Skeletal muscle tissue (tissue), 4 donors: ENCODE data around the gene IZUMO4. TPM values are rescaled to one million over a fixed set of nuclear protein-coding genes. Genes with fewer than 3 reads are reported as not detected.

ENCODE experiments used
- H3K27ac ChIP-seq: one replicate; pipeline ENCODE4 v1.7.0; 2013; ENCODE audit warnings: mild to moderate bottlenecking, low read depth, low read length, inconsistent platforms
- H3K27me3 ChIP-seq, 3 donors: one replicate each; pipeline ENCODE4 v1.7.0; 2013; ENCODE audit warnings: low read length in 3 of 3; ENCODE audit not compliant: control insufficient read depth in 3 of 3, insufficient read depth in 3 of 3
- H3K36me3 ChIP-seq, 3 donors: one replicate each; pipeline ENCODE4 v1.7.0; 2013; ENCODE audit warnings: low read length in 3 of 3; ENCODE audit not compliant: control insufficient read depth in 3 of 3, insufficient read depth in 3 of 3
- H3K4me1 ChIP-seq, 3 donors: one replicate each; pipeline ENCODE4 v1.7.0; 2013; ENCODE audit warnings: low read length in 3 of 3, mild to moderate bottlenecking in 3 of 3; ENCODE audit not compliant: control insufficient read depth in 3 of 3, insufficient read depth in 3 of 3
- H3K4me3 ChIP-seq, 3 donors: one replicate each; pipeline ENCODE4 v1.7.0; 2013; ENCODE audit warnings: low read length in 3 of 3
- H3K9ac ChIP-seq, 3 donors: one replicate each; pipeline ENCODE4 v1.7.0; 2013; ENCODE audit warnings: low read length in 3 of 3, mild to moderate bottlenecking in 3 of 3, moderate library complexity in 2 of 3, low read depth in 1 of 3
- H3K9me3 ChIP-seq, 3 donors: one replicate each; pipeline ENCODE4 v1.7.0; 2013; ENCODE audit warnings: low read length in 3 of 3; ENCODE audit not compliant: control insufficient read depth in 3 of 3
- total RNA-seq: library from RNA; depleted of rRNA; stranded (reverse); fragments of >200 nt; gene quantifications from one replicate; pipeline ENCODE4 v1.2.3, GENCODE V29; 2014
- donor health status: Osteomylitis.

The IZUMO4 gene
- total RNA-seq, 1 donor from 2014 or later = 2.1 TPM

DNA sequence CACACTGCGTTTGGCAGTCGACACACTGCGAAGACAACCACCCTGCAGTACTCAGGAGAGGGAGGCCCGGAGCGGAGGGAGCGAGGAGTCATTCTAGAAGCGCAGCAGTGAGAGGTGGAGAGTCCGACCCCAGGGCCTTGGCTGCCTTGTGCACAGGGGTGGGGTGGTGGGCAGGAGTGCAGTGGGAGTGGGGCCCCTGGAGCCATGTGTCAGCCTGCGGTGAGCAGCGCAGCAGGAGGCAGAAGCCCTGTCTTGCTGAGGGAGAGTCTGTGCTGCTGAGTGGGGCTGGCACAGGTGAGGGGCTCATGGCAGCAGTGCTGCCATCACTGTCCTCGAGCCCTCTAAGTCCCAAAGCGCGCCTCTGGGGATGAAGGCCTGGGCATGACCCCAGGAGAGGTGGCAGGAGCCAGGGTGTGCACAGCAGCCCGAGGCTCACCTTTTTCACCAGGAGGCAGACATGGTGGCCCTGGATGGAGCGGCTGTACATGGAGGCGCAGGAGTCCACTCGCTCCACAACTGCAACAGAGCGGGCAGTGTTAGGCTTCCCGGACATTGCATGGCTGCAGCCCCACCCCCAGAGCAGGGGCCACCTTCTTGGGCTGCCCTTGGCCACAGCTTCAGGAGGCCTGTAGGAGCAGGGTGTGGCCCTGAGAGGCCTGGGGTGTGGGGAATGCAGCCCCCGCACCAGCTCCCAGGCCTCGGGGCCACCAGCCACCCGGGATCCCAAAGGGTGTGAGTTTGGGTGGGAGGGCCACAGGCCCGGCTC lies 11.7 kb downstream of the IZUMO4 start:
- H3K4me1 ChIP-seq = no peaks in the 10 kb centered on the region
- no peaks in the 10 kb centered on the region for H3K9me3 ChIP-seq
- peaks cover 57 to 64% (median 64%) of the 10 kb centered on the region in 3 donors for H3K36me3 ChIP-seq
- no peak overlapping the region for H3K27ac ChIP-seq
- H3K27me3 ChIP-seq = no peaks in the 10 kb centered on the region
- H3K4me3 ChIP-seq = no peak overlapping the region
- no peak overlapping the region for H3K9ac ChIP-seq

DNA sequence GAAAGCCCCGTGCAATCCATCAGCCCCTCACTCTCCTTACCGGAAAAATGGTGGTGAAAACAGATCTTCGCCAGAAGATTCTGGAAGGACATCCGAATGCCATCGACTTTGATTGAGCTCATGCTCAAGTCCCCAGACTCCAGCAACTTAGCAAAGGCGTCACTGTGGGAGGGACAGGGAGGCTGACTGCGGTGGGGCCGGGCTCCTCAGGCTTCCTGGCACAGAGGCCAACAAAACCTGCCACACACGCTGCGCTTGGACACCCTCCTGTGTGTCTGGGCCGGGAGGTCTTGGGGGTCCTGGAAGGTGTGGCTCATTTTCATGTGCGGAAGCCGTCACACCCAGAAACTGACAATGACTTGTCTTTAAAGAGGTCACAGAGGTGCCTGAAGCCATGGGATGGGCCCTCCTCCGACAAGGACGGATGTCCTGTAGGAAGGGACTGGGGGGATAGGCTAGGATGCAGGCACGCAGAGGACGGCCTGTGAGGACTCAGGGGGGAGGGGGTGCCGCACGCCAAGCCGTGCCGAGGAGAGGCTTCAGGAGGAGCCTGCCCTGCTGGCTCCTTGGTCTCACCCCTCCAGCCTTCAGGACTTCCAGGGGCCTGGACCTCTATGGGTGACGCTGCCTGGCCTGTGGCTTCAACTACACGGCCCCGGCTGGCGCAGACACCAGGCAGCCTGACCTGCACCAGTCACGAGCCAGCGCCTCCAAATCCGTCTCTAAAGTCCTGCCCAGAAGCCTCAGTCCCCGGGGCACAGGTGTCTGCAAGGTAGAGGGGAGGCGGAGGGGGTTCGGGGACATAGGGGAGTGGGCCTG lies 12.5 kb downstream of the IZUMO4 start:
- Histone ChIP-seq H3K36me3 (peaks cover 66 to 71% (median 69%) of the 10 kb centered on the region in 3 donors), H3K27ac (no peak overlapping the region), H3K9me3 (no peaks in the 10 kb centered on the region), H3K27me3 (no peaks in the 10 kb centered on the region), H3K4me3 (no peak overlapping the region), H3K4me1 (no peaks in the 10 kb centered on the region), H3K9ac (no peak overlapping the region)

DNA sequence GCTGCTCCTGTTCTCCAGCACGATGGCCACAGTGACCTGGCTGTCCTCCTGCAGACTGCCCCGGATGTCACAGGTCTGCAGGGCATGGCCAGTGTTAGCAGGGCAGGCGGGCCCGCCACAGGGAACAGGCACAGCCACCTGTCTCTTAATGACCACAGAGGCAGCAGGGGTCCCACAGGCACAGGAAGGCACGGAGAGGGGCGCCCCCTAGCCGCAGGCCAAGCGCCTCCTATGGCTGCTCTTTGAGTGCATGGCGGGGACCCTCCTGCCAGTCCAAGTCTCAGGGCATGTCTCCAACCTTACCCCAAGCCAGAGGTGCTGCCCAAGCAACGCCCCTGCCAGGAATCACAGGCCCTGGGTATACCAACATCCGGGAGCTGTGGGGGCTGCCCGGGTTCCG lies 14.1 kb downstream of the IZUMO4 start:
- Histone ChIP-seq H3K27ac (no peak overlapping the region), H3K27me3 (no peaks in the 10 kb centered on the region), H3K9me3 (no peaks in the 10 kb centered on the region), H3K4me1 (no peaks in the 10 kb centered on the region), H3K4me3 (no peak overlapping the region), H3K9ac (no peak overlapping the region), H3K36me3 (peaks cover 80 to 82% (median 81%) of the 10 kb centered on the region in 3 donors)

DNA sequence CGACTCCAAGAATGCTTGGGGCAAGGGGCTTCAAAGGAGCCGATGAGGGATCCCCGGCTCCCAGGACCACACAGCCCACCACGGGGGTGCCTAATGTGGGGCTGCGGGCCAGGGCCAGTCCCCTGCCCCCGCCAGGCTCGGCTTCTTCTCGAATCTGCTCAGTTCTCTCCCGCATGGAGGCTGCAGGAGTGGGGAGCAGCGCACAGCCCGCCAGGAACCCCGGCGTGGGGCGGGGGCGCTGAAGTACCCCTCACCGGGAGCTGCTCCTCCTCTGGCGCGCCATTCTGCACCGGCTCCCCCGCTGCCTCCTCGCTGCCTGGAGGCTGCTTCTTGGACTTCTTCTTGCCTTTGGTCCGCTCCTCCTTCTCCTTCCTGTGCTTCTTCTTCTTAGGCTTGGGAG lies 14.7 kb downstream of the IZUMO4 start:
- no peak overlapping the region for H3K9ac ChIP-seq
- no peak overlapping the region for H3K4me3 ChIP-seq
- H3K27ac ChIP-seq = no peak overlapping the region
- H3K27me3 ChIP-seq = no peaks in the 10 kb centered on the region
- no peaks in the 10 kb centered on the region for H3K4me1 ChIP-seq
- peaks cover 84 to 86% (median 84%) of the 10 kb centered on the region in 3 donors for H3K36me3 ChIP-seq
- H3K9me3 ChIP-seq = no peaks in the 10 kb centered on the region

- Histone ChIP-seq H3K4me3 (no peak overlapping the region), H3K27me3 (no peaks in the 10 kb centered on the region), H3K36me3 (peaks cover 84 to 88% (median 87%) of the 10 kb centered on the region in 3 donors), H3K9me3 (no peaks in the 10 kb centered on the region), H3K9ac (no peak overlapping the region), H3K27ac (no peak overlapping the region), H3K4me1 (no peaks in the 10 kb centered on the region)
These were observed 15.2 kb downstream of the IZUMO4 start for GRCh38 chr19:2111886-2112285.

GRCh38 chr19:2112516-2113320 lies 16.0 kb downstream of the IZUMO4 start:
- no peaks in the 10 kb centered on the region for H3K27me3 ChIP-seq
- no peak overlapping the region for H3K4me3 ChIP-seq
- no peaks in the 10 kb centered on the region for H3K4me1 ChIP-seq
- no peak overlapping the region for H3K27ac ChIP-seq
- H3K9ac ChIP-seq = no peak overlapping the region
- peaks cover 90 to 95% (median 95%) of the 10 kb centered on the region in 3 donors for H3K36me3 ChIP-seq
- no peaks in the 10 kb centered on the region for H3K9me3 ChIP-seq

- Histone ChIP-seq H3K9me3 (no peaks in the 10 kb centered on the region), H3K9ac (no peak overlapping the region)
These were observed 16.9 kb downstream of the IZUMO4 start for GRCh38 chr19:2113439-2114211.

GRCh38 chr19:2114218-2114617 lies 17.5 kb downstream of the IZUMO4 start:
- Histone ChIP-seq H3K9ac (no peak overlapping the region), H3K27me3 (no peaks in the 10 kb centered on the region), H3K36me3 (peaks cover 90 to 94% (median 94%) of the 10 kb centered on the region in 3 donors), H3K4me3 (no peak overlapping the region), H3K4me1 (no peaks in the 10 kb centered on the region), H3K9me3 (no peaks in the 10 kb centered on the region), H3K27ac (no peak overlapping the region)

More at GRCh38 chr19:2113439-2114211, 16.9 kb downstream of the IZUMO4 start:
- H3K36me3 ChIP-seq = peaks cover 89 to 95% (median 95%) of the 10 kb centered on the region in 3 donors
- H3K27me3 ChIP-seq = no peaks in the 10 kb centered on the region
- H3K4me1 ChIP-seq = no peaks in the 10 kb centered on the region
- H3K4me3 ChIP-seq = no peak overlapping the region
- no peak overlapping the region for H3K27ac ChIP-seq

- no peaks in the 10 kb centered on the region for H3K27me3 ChIP-seq
- no peak overlapping the region for H3K4me3 ChIP-seq
- no peak overlapping the region for H3K27ac ChIP-seq
- H3K9me3 ChIP-seq = no peaks in the 10 kb centered on the region
- peaks cover 86 to 90% (median 89%) of the 10 kb centered on the region in 3 donors for H3K36me3 ChIP-seq
- no peaks in the 10 kb centered on the region for H3K4me1 ChIP-seq
- H3K9ac ChIP-seq = no peak overlapping the region
These were observed 18.1 kb downstream of the IZUMO4 start for GRCh38 chr19:2114821-2115220.
